KOPT-K1 (cell line): ENCODE data around the gene CAMTA1.
"Not testable (repeated sequence)": the region's sequence is repeated elsewhere in the genome, so short reads cannot be mapped to it uniquely, and the experiment has no call there.

Experiments
- H3K27ac ChIP-seq: fragments of 200-600 bp; sonication (generic); 2 replicates; pipeline ENCODE4 v1.5.1; 2016; ENCODE audit warnings: antibody characterized with exemption, mild to moderate bottlenecking, low read depth, low read length; ENCODE audit not compliant: poor library complexity, severe bottlenecking
- H3K36me3 ChIP-seq: fragments of 200-600 bp; sonication (generic); 2 replicates; pipeline ENCODE4 v1.5.1; 2017; ENCODE audit warnings: antibody characterized with exemption, mild to moderate bottlenecking, low read length, moderate library complexity; ENCODE audit not compliant: insufficient read depth
- H3K9me3 ChIP-seq: fragments of 200-600 bp; sonication (generic); 2 replicates; pipeline ENCODE4 v1.5.1; 2017; ENCODE audit warnings: antibody characterized with exemption, low read length, mild to moderate bottlenecking; ENCODE audit not compliant: insufficient read depth, poor library complexity, severe bottlenecking

The CAMTA1 gene

DNA sequence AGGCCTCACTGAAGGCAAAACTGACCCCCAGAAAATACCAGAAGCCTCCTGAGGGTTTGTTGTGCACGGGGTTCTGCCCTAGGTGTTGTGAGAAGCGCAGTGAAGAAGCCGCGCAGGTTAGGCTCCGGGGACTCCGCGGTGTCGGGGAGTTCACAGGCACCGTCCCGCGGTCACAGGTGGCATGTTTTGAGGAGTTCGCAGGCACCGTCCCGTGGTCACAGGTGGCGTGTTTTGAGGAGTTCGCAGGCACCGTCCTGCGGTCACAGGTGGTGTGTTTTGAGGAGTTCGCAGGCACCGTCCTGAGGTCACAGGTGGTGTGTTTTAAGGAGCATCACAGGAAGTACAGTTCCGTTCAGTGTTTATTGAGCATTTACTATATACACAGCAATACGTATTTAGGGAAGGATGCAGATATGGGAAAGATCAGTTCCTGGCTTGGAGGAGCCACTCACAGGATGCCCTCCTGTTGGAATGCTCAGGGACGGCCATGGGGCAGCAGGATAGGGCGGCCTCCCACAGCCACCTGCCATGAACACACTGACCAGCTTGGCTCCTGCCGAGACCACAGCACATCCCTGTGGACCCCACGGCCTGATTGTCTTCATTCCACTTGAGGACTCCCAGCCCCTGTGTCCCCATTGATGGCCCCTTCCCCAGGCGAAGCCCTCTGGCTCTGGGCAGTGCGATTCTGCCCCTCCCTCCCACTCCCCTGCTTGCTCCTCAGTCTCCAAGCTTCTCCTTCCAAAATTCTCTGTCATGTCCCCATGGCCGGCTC is 899.8 kb downstream of the CAMTA1 start:
- Histone ChIP-seq H3K27ac (no peak overlapping the region), H3K36me3 (no peaks in the 10 kb centered on the region), H3K9me3 (no peaks in the 10 kb centered on the region)

DNA sequence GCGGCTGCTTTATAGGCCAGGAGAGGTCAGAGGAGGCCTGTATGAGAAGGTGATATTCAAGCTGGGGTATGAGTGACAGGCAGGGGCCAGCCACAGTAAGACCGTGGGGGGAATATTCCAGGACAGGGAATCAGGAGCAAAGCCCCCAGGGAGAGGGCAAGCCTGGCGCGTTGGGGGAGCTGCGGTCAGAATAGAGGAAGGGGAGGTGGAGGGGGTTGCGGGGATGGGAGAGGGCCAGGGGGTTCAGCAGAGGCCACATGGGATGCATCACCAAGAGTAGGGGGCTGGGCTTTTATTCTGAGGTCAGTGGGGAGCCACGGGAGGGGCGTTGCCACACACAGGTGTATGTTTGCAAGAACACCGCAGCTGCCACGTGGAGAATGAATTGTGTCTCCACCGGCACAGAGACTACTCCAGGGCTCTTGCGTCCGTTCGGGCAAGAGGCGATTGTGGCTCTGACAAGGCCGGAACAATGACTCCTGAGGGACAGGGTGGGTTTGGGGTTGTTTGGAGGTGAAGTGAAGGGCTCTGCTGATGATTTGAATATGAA is 901.1 kb downstream of the CAMTA1 start:
- Histone ChIP-seq H3K9me3 (no peaks in the 10 kb centered on the region), H3K27ac (no peak overlapping the region), H3K36me3 (no peaks in the 10 kb centered on the region)

GRCh38 chr1:7687411-7687810 is 902.2 kb downstream of the CAMTA1 start:
- Histone ChIP-seq H3K36me3 (no peaks in the 10 kb centered on the region), H3K9me3 (peaks cover 3% of the 10 kb centered on the region), H3K27ac (no peak overlapping the region)

DNA sequence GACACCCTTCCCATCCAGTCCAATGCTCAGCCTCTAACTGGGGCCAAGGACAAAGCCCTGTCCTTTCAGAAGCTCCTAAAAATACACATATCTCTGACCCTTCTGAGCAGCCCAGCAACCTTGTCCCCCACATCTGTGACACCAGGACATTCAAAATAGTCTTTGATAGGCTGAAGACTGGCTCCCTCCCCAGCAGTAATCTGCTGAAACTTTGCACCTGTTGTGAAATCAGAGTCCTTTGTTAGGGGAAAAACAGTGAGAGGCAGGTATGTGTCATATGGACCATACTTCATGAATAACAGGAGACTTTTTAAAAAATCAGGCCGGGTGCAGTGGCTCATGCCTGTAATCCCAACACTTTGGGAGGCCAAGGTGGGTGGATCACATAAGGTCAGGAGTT is 903.4 kb downstream of the CAMTA1 start:
- Histone ChIP-seq H3K9me3 (peaks cover 16% of the 10 kb centered on the region), H3K36me3 (no peaks in the 10 kb centered on the region), H3K27ac (no peak overlapping the region)

DNA sequence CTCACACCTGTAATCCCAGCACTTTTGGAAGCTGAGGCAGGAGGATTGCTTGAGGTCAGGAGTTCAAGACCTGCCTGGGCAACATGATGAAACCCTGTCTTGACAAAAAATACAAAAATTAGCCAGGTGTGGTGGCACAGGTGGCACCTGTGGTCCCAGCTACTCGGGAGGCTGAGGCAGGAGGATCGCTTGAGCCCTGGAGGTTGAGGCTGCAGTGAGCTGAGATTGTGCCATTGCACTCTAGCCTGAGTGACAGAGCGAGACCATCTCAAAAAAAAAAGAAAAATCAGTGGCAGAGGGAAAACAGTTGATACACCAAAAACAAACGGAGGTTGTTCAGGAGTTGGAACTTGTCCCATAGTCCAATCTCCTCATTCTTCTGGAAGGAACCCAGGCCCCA is 904.1 kb downstream of the CAMTA1 start:
- H3K27ac ChIP-seq, H3K36me3 ChIP-seq: not testable (repeated sequence)
- peaks cover 21% of the 10 kb centered on the region for H3K9me3 ChIP-seq

DNA sequence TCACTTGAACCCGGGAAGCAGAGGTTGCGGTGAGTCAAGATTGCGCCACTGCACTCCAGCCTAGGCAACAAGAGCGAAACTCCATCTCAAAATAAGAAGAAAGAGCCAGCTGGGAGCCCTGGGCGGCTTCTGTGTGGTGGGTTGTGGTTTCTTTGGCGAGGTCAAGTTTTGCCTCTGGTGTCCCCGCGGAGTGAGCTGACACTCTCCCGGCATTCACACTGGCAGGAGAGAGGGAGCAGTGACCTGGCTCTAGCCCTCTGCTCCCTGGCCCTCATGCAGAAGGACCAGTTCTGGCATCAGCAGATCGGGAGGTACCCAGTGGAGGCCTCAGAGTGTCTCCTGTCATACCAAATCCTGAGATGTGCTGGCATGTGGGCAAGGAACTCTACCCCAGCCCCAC is 904.8 kb downstream of the CAMTA1 start:
- peaks cover 21% of the 10 kb centered on the region for H3K9me3 ChIP-seq
- H3K27ac ChIP-seq: no peak overlapping the region
- no peaks in the 10 kb centered on the region for H3K36me3 ChIP-seq

DNA sequence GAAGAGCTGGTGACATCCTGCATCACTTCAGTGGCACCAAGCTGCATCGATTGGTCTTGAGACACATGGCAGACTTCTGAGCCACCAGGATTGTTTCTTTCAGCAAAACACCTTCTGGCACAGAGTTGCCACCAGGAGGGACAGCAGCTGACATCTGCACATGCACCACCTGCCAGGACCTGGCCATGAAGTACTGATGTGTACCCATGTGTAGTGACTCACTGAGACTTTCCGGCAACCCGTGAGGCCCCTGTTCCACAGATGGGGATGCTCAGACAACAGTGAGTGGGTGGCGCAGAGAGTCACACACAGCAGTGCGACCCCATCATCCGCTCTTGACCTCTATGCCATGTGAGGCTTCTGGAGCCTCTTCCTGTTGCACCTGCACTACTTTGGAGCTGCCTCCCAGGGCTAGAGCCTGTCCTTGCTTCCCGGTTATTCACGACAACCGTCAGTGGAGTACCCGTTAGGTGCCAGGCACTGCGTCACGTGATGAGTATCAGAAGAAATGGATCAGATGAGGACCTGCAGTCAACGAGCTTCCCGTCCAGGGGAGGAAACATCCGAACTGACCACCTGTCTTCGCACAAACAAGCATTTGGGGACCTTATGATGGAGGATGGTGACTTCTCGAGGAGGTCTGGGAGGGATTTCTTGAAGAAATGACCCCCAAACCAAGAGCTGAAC is 905.4 kb downstream of the CAMTA1 start:
- Histone ChIP-seq H3K27ac (no peak overlapping the region), H3K36me3 (no peaks in the 10 kb centered on the region), H3K9me3 (peaks cover 21% of the 10 kb centered on the region)

- Histone ChIP-seq H3K27ac (no peak overlapping the region), H3K36me3 (no peaks in the 10 kb centered on the region)
Measured at GRCh38 chr1:7691576-7691975, 906.3 kb downstream of the CAMTA1 start.

DNA sequence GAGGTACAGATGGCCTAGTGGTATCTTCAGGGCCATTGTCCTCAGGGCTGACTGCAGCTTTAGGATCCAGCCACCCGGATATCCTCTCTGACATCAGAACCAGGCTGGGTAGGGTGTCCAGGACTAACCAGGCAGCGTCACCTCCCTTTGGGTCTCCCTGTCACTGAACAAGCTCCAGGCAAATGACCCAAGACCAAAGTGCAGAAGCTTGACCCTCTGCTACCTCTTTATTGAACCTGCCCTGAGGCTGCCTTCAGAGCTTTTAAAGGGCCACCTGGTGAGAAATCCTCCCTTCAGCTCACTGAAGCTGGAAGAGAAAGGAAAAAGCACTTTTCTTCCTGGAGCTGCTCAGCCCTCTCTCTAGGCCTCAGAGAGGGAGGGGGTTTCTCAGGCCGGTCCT is 906.8 kb downstream of the CAMTA1 start:
- Histone ChIP-seq H3K27ac (no peak overlapping the region), H3K9me3 (peaks cover 21% of the 10 kb centered on the region), H3K36me3 (no peaks in the 10 kb centered on the region)

More at GRCh38 chr1:7691576-7691975, 906.3 kb downstream of the CAMTA1 start:
- H3K9me3 ChIP-seq: peaks cover 21% of the 10 kb centered on the region

GRCh38 chr1:7693037-7693436 is 907.8 kb downstream of the CAMTA1 start:
- not testable (repeated sequence) for H3K36me3 ChIP-seq, H3K27ac ChIP-seq
- peaks cover 21% of the 10 kb centered on the region for H3K9me3 ChIP-seq

DNA sequence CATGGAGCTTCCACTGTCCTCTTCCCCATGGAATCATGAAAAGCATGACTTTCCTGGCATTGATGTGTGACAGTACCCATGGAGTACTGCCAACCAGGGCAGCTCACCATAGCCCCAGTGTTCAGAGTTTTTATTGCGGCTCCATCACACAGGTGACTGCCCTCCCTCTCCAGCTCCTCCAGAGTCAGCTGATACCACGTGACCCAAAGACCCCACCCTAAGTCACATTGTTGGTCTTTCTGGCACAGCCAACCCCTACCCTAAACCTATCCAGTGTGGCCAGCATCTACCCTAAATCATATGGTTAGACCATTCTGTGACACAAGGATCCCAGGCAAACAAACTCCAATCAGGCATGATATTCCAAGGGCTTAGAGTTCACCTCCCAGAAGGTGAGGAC is 908.4 kb downstream of the CAMTA1 start:
- no peaks in the 10 kb centered on the region for H3K36me3 ChIP-seq
- peaks cover 21% of the 10 kb centered on the region for H3K9me3 ChIP-seq

DNA sequence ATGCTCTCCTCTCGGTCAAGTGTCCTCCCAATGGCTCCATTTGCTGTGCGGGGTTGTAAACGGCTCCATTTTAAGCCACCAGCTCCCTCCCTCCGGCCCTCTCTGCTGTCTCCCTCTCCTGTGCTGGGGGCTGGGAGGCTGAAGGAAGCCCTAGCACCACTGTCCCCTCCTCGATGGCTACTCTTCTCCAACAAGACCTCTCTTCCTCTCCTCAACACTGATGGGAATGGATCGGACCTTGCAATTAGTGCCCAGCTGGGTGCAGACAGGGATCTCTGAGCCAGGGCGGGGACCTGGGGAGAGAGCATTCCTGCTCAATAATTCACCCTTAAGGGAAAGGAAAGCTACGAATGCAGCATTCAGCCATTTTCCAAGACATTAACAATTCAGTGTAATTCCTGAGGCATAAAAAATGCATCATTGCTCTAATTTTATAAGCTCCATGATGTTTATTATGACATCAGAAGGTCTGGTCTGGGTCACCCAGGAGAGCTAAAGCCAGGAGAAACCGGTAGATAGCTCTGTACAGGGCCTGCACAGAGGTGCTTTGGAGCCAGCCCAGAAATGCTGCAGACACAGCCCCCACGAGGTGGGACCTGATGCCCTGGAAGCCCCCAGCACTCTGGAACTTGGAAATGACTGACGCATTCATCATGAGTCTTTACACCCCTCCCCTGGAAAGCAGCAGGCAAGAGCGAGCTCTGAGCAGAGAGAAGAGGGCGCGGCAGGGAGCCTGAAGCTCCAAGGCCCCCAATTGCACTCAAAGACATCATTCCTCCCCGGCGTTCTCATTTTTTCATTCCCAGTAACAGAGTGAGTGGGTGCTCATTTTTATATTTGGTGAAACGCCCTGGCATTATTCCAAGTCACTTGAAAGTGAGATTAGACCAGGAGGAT is 909.6 kb downstream of the CAMTA1 start:
- Histone ChIP-seq H3K27ac (no peak overlapping the region), H3K36me3 (no peaks in the 10 kb centered on the region), H3K9me3 (peaks cover 21% of the 10 kb centered on the region)

More for the DNA sequence above, 908.4 kb downstream of the CAMTA1 start:
- H3K27ac ChIP-seq: no peak overlapping the region

DNA sequence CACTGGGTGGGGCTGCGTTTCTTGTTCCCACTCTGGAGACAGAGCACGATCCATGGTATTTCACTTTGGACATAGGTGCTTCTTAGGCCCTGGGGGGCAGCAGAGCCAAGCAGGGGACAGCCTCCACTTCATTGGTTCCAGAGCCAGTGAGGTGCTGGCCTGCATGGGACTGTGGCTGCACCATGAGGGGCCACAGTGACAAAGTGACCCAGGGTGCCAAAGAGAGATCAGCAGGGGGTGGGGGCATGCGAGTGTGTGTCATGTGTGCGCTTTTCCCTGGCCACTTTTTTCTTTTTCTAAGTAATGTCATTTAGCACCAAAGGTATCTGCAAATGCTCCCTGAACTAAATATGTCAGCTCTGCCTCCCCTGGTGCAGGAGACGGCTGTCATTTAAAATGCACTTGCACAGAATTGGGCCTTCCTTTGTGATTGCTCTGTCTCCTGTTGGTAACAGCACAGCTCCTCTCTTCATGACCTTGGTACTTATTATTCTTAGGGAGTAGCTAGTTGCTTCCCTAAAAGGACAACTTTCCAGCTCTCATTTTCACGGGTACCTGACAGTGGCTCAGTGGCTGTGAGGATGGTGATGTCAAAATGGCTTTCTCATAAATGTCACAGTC is 910.4 kb downstream of the CAMTA1 start:
- H3K27ac ChIP-seq: no peak overlapping the region
- peaks cover 21% of the 10 kb centered on the region for H3K9me3 ChIP-seq
- no peaks in the 10 kb centered on the region for H3K36me3 ChIP-seq

- Histone ChIP-seq H3K36me3 (no peaks in the 10 kb centered on the region), H3K27ac (no peak overlapping the region), H3K9me3 (peaks cover 5% of the 10 kb centered on the region)
Measured at GRCh38 chr1:7698641-7699040, 913.4 kb downstream of the CAMTA1 start.
